Panc1 (cell line): Measurements from ENCODE around the gene LNX2. TPM values are rescaled to one million over a fixed set of nuclear protein-coding genes. Genes with fewer than 3 reads are reported as not detected.

Experiments
- ATAC-seq: fragments of 200-7000 bp; cut with Tn5 transposase; 2 replicates; pipeline ENCODE4 v1.9.1; 2020; ENCODE audit warnings: mild to moderate bottlenecking, moderate library complexity
- BruUV-seq: library from RNA; stranded (reverse); fragments of 400-500 nt; replicated peaks from 2 replicates; lab custom pipeline; 2021; lab: Mats Ljungman, UMichigan
- CTCF ChIA-PET: fragments of 300-600 bp; sonication (Branson Sonifier 250); formaldehyde crosslinking; loops from one replicate; lab custom pipeline; 2022; ENCODE audit warnings: antibody characterized with exemption; lab: Charles Lee
- POLR2A ChIA-PET: fragments of 300-600 bp; sonication (Branson Sonifier 250); formaldehyde crosslinking; loops from one replicate; lab custom pipeline; 2022; ENCODE audit warnings: antibody characterized with exemption; lab: Charles Lee
- DNase-seq: peaks from one replicate; pipeline ENCODE4 v3.0.0-alpha.2; 2010; ENCODE audit warnings: low read depth, low spot score
- H3K27ac ChIP-seq: 2 replicates; pipeline ENCODE4 v1.5.1; 2011; ENCODE audit warnings: mild to moderate bottlenecking, low read length, inconsistent platforms
- H3K27me3 ChIP-seq: fragments of 200-500 bp; sonication (Bioruptor generic); 2 replicates; pipeline ENCODE4 v1.6.0; 2014; ENCODE audit warnings: low read length, inconsistent platforms; ENCODE audit not compliant: control insufficient read depth, insufficient read depth
- H3K36me3 ChIP-seq: fragments of 200-500 bp; sonication (Bioruptor generic); 2 replicates; pipeline ENCODE4 v1.5.1; 2014; ENCODE audit warnings: inconsistent platforms, mild to moderate bottlenecking, low read length, moderate library complexity; ENCODE audit not compliant: control insufficient read depth, insufficient read depth
- H3K4me1 ChIP-seq: 2 replicates; pipeline ENCODE4 v1.5.1; 2011; ENCODE audit warnings: inconsistent platforms, mild to moderate bottlenecking, low read length, moderate library complexity; ENCODE audit not compliant: control insufficient read depth, insufficient read depth
- H3K4me3 ChIP-seq, 2 experiments: 2 replicates each; pipeline ENCODE4 v1.5.1; 2011 to 2012; ENCODE audit warnings: low read depth in 2 of 2, low read length in 2 of 2, mild to moderate bottlenecking in 2 of 2, inconsistent platforms in 1 of 2, moderate library complexity in 1 of 2
- H3K9me3 ChIP-seq: fragments of 200-500 bp; sonication (Bioruptor generic); 2 replicates; pipeline ENCODE4 v1.5.1; 2014; ENCODE audit warnings: low read depth, mild to moderate bottlenecking, inconsistent platforms, low read length, moderate library complexity; ENCODE audit not compliant: control insufficient read depth, insufficient read depth
- POLR2AphosphoS5 ChIP-seq: IDR thresholded peaks from 2 replicates; pipeline ENCODE4 v1.6.1; 2012; ENCODE audit warnings: mild to moderate bottlenecking, low read depth, low read length, moderate library complexity
- SIN3A ChIP-seq: IDR thresholded peaks from 2 replicates; pipeline ENCODE4 v1.6.1; 2012; ENCODE audit warnings: low read depth, mild to moderate bottlenecking, low read length, moderate library complexity, borderline replicate concordance; ENCODE audit not compliant: insufficient read depth
- TCF7L2 ChIP-seq: IDR thresholded peaks from 2 replicates; pipeline ENCODE4 v1.6.1; 2011; ENCODE audit warnings: mild to moderate bottlenecking, low read depth, low read length, inconsistent platforms
- in situ Hi-C: cut with HindIII; loops from 2 replicates; pipeline ENCODE4 v1.10.0; 2016; ENCODE audit warnings: low sequenced_read_pairs, low pct_unique_long_range_greater_than_20kb
- intact Hi-C: fragments of 100-400 bp; cut with micrococcal nuclease; formaldehyde crosslinking; loops from one replicate; pipeline ENCODE4 v1.10.0; 2022; ENCODE audit not compliant: unreplicated experiment
- total RNA-seq: library from RNA; stranded (reverse); gene quantifications from one replicate; pipeline ENCODE4 v1.2.1, GENCODE V29; 2021; ENCODE audit not compliant: unreplicated experiment
- TF ChIP-seq, protein P1 (sequence below), 2 experiments: IDR thresholded peaks; 2 replicates each; pipeline ENCODE4 v1.6.1; 2011 to 2012; ENCODE audit warnings: low read depth in 2 of 2, control low read depth in 1 of 2, low read length in 1 of 2, mild to moderate bottlenecking in 1 of 2, moderate library complexity in 1 of 2; ENCODE audit not compliant: insufficient read depth in 1 of 2
- TF ChIP-seq, protein P2 (sequence below): fragments of 450-650 bp; IDR thresholded peaks from 2 replicates; pipeline ENCODE4 v1.5.1; 2017; ENCODE audit warnings: mild to moderate bottlenecking

LNX2 gene
- total RNA-seq, 1 experiment from 2014 or later: 11.6 TPM

DNA sequence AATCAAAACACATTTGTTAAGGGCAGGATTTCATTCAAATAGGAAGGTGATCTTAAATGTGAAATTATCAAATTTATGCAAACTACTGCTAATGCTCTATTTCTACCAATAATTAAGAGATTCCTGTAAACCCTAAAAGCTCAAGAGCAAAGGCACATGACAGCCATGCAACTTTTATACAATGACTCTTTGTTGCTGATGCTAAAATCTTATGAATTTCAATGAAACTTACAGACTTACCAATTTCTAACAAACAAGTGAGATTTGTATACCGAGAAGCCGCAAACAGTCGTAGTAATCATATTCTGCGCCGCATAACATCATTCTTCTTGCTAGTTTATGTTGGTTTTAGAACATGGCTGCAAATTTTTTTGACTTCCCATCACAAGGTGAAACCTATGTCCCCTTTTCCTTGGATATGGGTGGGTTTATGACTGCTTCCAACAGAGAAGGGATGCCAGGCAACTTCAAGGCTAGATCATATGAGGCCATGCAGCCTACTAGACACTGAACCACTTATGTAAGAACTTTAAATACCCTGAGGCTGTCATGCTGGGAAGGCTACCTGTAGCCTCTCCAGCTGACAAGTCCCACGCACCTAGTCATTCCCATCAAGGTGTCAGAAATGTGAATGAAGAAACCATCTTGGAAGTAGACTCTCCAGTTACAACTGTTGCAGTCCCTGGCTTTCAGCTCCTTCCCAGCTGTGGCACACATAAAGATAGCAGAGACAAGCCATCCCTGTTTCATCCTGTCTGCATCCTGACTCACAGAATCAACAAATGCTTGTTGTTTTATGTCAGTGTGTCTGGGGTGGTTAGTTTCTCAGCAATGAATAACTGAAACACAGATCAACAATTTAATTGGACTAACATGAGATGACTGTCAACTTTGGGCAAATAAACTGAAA is 42.0 kb downstream of the LNX2 start:
- ChIA-PET CTCF (no interaction called here), POLR2A (no interaction called here)
- H3K4me1 ChIP-seq: peaks cover 16% of the 10 kb centered on the region
- intact Hi-C loops: no loop called here
- H3K36me3 ChIP-seq: no peaks in the 10 kb centered on the region
- no peak overlapping the region for H3K27ac ChIP-seq
- no peaks in the 10 kb centered on the region for H3K27me3 ChIP-seq
- in situ Hi-C loops: no loop called here
- no TSS peak for BruUV-seq
- no peaks in the 10 kb centered on the region for H3K9me3 ChIP-seq
- TF ChIP-seq TCF7L2: no peak
- TF ChIP-seq, protein P1, sequence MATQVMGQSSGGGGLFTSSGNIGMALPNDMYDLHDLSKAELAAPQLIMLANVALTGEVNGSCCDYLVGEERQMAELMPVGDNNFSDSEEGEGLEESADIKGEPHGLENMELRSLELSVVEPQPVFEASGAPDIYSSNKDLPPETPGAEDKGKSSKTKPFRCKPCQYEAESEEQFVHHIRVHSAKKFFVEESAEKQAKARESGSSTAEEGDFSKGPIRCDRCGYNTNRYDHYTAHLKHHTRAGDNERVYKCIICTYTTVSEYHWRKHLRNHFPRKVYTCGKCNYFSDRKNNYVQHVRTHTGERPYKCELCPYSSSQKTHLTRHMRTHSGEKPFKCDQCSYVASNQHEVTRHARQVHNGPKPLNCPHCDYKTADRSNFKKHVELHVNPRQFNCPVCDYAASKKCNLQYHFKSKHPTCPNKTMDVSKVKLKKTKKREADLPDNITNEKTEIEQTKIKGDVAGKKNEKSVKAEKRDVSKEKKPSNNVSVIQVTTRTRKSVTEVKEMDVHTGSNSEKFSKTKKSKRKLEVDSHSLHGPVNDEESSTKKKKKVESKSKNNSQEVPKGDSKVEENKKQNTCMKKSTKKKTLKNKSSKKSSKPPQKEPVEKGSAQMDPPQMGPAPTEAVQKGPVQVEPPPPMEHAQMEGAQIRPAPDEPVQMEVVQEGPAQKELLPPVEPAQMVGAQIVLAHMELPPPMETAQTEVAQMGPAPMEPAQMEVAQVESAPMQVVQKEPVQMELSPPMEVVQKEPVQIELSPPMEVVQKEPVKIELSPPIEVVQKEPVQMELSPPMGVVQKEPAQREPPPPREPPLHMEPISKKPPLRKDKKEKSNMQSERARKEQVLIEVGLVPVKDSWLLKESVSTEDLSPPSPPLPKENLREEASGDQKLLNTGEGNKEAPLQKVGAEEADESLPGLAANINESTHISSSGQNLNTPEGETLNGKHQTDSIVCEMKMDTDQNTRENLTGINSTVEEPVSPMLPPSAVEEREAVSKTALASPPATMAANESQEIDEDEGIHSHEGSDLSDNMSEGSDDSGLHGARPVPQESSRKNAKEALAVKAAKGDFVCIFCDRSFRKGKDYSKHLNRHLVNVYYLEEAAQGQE (IDR thresholded peaks at IDR 0.05; ENCODE audit: insufficient read depth in 1 of 2, low read depth in 2 of 2, low read length in 1 of 2): no peak
- no peak for TF ChIP-seq SIN3A
- TF ChIP-seq, protein P2, sequence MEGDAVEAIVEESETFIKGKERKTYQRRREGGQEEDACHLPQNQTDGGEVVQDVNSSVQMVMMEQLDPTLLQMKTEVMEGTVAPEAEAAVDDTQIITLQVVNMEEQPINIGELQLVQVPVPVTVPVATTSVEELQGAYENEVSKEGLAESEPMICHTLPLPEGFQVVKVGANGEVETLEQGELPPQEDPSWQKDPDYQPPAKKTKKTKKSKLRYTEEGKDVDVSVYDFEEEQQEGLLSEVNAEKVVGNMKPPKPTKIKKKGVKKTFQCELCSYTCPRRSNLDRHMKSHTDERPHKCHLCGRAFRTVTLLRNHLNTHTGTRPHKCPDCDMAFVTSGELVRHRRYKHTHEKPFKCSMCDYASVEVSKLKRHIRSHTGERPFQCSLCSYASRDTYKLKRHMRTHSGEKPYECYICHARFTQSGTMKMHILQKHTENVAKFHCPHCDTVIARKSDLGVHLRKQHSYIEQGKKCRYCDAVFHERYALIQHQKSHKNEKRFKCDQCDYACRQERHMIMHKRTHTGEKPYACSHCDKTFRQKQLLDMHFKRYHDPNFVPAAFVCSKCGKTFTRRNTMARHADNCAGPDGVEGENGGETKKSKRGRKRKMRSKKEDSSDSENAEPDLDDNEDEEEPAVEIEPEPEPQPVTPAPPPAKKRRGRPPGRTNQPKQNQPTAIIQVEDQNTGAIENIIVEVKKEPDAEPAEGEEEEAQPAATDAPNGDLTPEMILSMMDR: no peak
- TF ChIP-seq POLR2AphosphoS5: no peak
- H3K4me3 ChIP-seq: no peak overlapping the region
- DNase-seq (no peak), ATAC-seq (peak; percentile 87)

DNA sequence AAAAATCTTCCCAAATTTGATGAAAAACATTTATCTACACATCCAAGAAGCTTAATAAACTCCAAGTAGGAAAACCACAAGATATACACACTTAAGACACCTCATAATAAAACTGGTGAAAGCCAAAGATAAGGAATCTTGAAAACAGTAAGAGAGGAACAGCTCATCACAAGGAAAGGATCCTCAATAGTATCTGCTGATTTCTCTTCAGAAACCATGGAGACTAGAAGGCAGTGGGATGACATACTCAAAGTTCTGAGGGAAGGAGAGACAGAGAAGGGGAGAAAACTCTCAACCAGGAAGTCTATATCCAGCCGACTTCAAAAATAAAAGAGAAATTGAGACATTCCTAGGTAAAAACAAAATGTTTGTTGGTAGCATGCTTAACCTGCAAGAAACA is 45.7 kb downstream of the LNX2 start:
- H3K27ac ChIP-seq: no peak overlapping the region
- no peaks in the 10 kb centered on the region for H3K9me3 ChIP-seq
- H3K4me3 ChIP-seq: no peak overlapping the region
- peaks cover 15% of the 10 kb centered on the region for H3K4me1 ChIP-seq
- ATAC-seq (no peak), DNase-seq (no peak)
- intact Hi-C loops: no loop called here
- ChIA-PET CTCF (no interaction called here), POLR2A (no interaction called here)
- TF ChIP-seq, protein P1 (IDR thresholded peaks at IDR 0.05; ENCODE audit: insufficient read depth in 1 of 2, low read depth in 2 of 2, low read length in 1 of 2): no peak
- TF ChIP-seq SIN3A (no peak), POLR2AphosphoS5 (no peak), TCF7L2 (no peak)
- TF ChIP-seq, protein P2: no peak
- BruUV-seq: no TSS peak
- no peaks in the 10 kb centered on the region for H3K27me3 ChIP-seq
- H3K36me3 ChIP-seq: no peaks in the 10 kb centered on the region
- in situ Hi-C loops: no loop called here
